SU-DHL-6 (cell line): Measurements from ENCODE around the gene TTLL11.

Experiments
- H2AFZ ChIP-seq: fragments of 200-600 bp; sonication (generic); 2 replicates; pipeline ENCODE4 v1.6.1; 2014; ENCODE audit warnings: low read depth, mild to moderate bottlenecking, moderate library complexity, mixed read lengths, antibody characterized with exemption, low read length; ENCODE audit not compliant: severe bottlenecking
- H3F3A ChIP-seq: fragments of 200-600 bp; shearing (Covaris generic); 2 replicates; pipeline ENCODE4 v1.6.0; 2016; ENCODE audit warnings: antibody characterized with exemption, mild to moderate bottlenecking; ENCODE audit not compliant: insufficient read depth
- H3K27ac ChIP-seq: fragments of 200-600 bp; sonication (generic); 2 replicates; pipeline ENCODE4 v1.5.1; 2016; ENCODE audit warnings: low read depth, mild to moderate bottlenecking, low read length, moderate library complexity, mixed read lengths
- H3K27me3 ChIP-seq: fragments of 200-600 bp; sonication (generic), shearing (Covaris generic); 2 replicates; pipeline ENCODE4 v1.6.0; 2014; ENCODE audit warnings: mild to moderate bottlenecking, low read length
- H3K36me3 ChIP-seq: fragments of 200-600 bp; sonication (generic); 2 replicates; pipeline ENCODE4 v1.6.1; 2014; ENCODE audit warnings: mild to moderate bottlenecking, low read length, mixed read lengths
- H3K4me2 ChIP-seq: fragments of 300-600, 200-600 bp; shearing (Covaris generic), sonication (generic); 2 replicates; pipeline ENCODE4 v1.6.0; 2014; ENCODE audit warnings: low read length, low read depth, mild to moderate bottlenecking; ENCODE audit not compliant: poor library complexity, severe bottlenecking
- H3K4me3 ChIP-seq: fragments of 200-600 bp; sonication (generic); 2 replicates; pipeline ENCODE4 v1.5.1; 2014; ENCODE audit warnings: antibody characterized with exemption, low read length, mild to moderate bottlenecking, mixed read lengths; ENCODE audit not compliant: insufficient read depth, poor library complexity, severe bottlenecking
- H3K79me2 ChIP-seq: fragments of 200-600 bp; sonication (generic); 2 replicates; pipeline ENCODE4 v1.6.1; 2014; ENCODE audit warnings: mild to moderate bottlenecking, low read length, moderate library complexity; ENCODE audit not compliant: insufficient read depth
- H3K9ac ChIP-seq: fragments of 200-600 bp; sonication (generic); 2 replicates; pipeline ENCODE4 v1.7.0; 2014; ENCODE audit warnings: mild to moderate bottlenecking, low read length
- H3K9me2 ChIP-seq: fragments of 200-600 bp; sonication (generic); replicated peaks from 2 replicates; pipeline ENCODE4 v1.6.1; 2014; ENCODE audit warnings: low read length; ENCODE audit not compliant: insufficient read depth
- H3K9me3 ChIP-seq: fragments of 200-600 bp; sonication (generic); 2 replicates; pipeline ENCODE4 v1.6.1; 2014; ENCODE audit warnings: low read length, mixed read lengths; ENCODE audit not compliant: insufficient read depth
- H4K20me1 ChIP-seq: fragments of 200-600 bp; sonication (generic); 2 replicates; pipeline ENCODE4 v1.6.1; 2014; ENCODE audit warnings: low read depth, mild to moderate bottlenecking, antibody characterized with exemption, low read length, moderate library complexity, mixed read lengths
- CTCF ChIP-seq: fragments of 200-600 bp; sonication (generic); IDR thresholded peaks from one replicate; pipeline ENCODE4 v1.5.1; 2017; ENCODE audit warnings: antibody characterized with exemption, mild to moderate bottlenecking, low read length, moderate library complexity; ENCODE audit not compliant: insufficient read depth, poor library complexity, severe bottlenecking
- EZH2phosphoT487 ChIP-seq: fragments of 200-600 bp; sonication (generic), shearing (Covaris generic); conservative IDR thresholded peaks from 2 replicates; pipeline ENCODE4 v1.6.1; 2018; ENCODE audit warnings: mild to moderate bottlenecking, antibody characterized with exemption, low read length, moderate library complexity, mixed read lengths

TTLL11 gene

GRCh38 chr9:122128007-122128968 lies 35.2 kb upstream of the TTLL11 start:
- Histone ChIP-seq H3K9me3 (no peaks in the 10 kb centered on the region), H3K9me2 (no peaks in the 10 kb centered on the region), H2AFZ (no peak overlapping the region), H3K9ac (no peak overlapping the region), H4K20me1 (no peaks in the 10 kb centered on the region), H3K4me2 (no peak overlapping the region), H3K27me3 (no peaks in the 10 kb centered on the region), H3F3A (no peaks in the 10 kb centered on the region), H3K36me3 (no peaks in the 10 kb centered on the region), H3K27ac (no peak overlapping the region), H3K79me2 (no peaks in the 10 kb centered on the region), H3K4me3 (no peak overlapping the region)
- no peak for TF ChIP-seq EZH2phosphoT487
- TF ChIP-seq CTCF = no peak

- no peaks in the 10 kb centered on the region for H3F3A ChIP-seq
- no peak overlapping the region for H3K4me3 ChIP-seq
- H3K27me3 ChIP-seq = no peaks in the 10 kb centered on the region
- no peak overlapping the region for H2AFZ ChIP-seq
- H3K9me2 ChIP-seq = no peaks in the 10 kb centered on the region
- no peak overlapping the region for H3K27ac ChIP-seq
- H3K36me3 ChIP-seq = no peaks in the 10 kb centered on the region
- no peaks in the 10 kb centered on the region for H4K20me1 ChIP-seq
- H3K79me2 ChIP-seq = no peaks in the 10 kb centered on the region
- H3K9ac ChIP-seq = no peak overlapping the region
- H3K4me2 ChIP-seq = no peak overlapping the region
- H3K9me3 ChIP-seq = no peaks in the 10 kb centered on the region
- no peak for TF ChIP-seq EZH2phosphoT487
- TF ChIP-seq CTCF = no peak
Measured at GRCh38 chr9:122127396-122127798, 34.3 kb upstream of the TTLL11 start.

GRCh38 chr9:122126331-122127261 lies 33.5 kb upstream of the TTLL11 start:
- TF ChIP-seq EZH2phosphoT487 = no peak
- TF ChIP-seq CTCF = no peak
- Histone ChIP-seq H3K27me3 (no peaks in the 10 kb centered on the region), H3K9me3 (no peaks in the 10 kb centered on the region), H4K20me1 (no peaks in the 10 kb centered on the region), H3K9me2 (no peaks in the 10 kb centered on the region), H3K79me2 (no peaks in the 10 kb centered on the region), H3F3A (no peaks in the 10 kb centered on the region), H3K4me2 (no peak overlapping the region), H3K9ac (no peak overlapping the region), H3K4me3 (no peak overlapping the region), H2AFZ (no peak overlapping the region), H3K27ac (no peak overlapping the region), H3K36me3 (no peaks in the 10 kb centered on the region)
